ENCODE data around the gene ZWINT. TPM values are rescaled to one million over a fixed set of nuclear protein-coding genes. Genes with fewer than 3 reads are reported as not detected.

Gene ZWINT
- total and polyA plus RNA-seq, 2 of the 4 experiments (the other 2 are of a cell fraction), result 47.3 to 52.0 TPM

- in situ Hi-C loops (cut with MboI; ENCODE audit: low sequenced_read_pairs) (no loop called here), intact Hi-C loops (cut with micrococcal nuclease) (no loop called here), dilution Hi-C loops (cut with HindIII; ENCODE audit: low sequenced_read_pairs, unreplicated experiment) (no loop called here)
- TF ChIP-seq MAFK (IDR thresholded peaks at IDR 0.05; ENCODE audit: low read depth, low read length) (0 out of 2 replicates have a peak, but pooled peaks have one; percentile 38), RFX5 (IDR thresholded peaks at IDR 0.05; ENCODE audit: low read depth, low read length) (no peak), ELK1 (IDR thresholded peaks at IDR 0.05; ENCODE audit: borderline replicate concordance, low read depth, low read length) (no peak), RCOR1 (IDR thresholded peaks at IDR 0.05; ENCODE audit: insufficient replicate concordance, low read length) (no peak), POLR2A (IDR thresholded peaks at IDR 0.05; ENCODE audit: low read depth, low read length) (no peak)
- H3K27ac ChIP-seq (ENCODE audit: insufficient read depth, low read length), result no peak overlapping the region
- no peaks in the 10 kb centered on the region for H3K79me1 ChIP-seq (ENCODE audit: low read depth in 1 of 2, low read length in 2 of 2)
- no peak for ATAC-seq (ENCODE audit: low read depth)
- no TSS peak for BruUV-seq (replicated peaks)
- H3K27me3 ChIP-seq (ENCODE audit: control insufficient read depth, insufficient read depth, low read length), result no peaks in the 10 kb centered on the region
- no peaks in the 10 kb centered on the region for H4K20me1 ChIP-seq (ENCODE audit: insufficient read depth, low read length)
- DNase-seq, result no peak
- H2AK5ac ChIP-seq (ENCODE audit: low read depth, low read length), result no peak overlapping the region
- H2BK120ac ChIP-seq (ENCODE audit: low read depth, low read length), result no peak overlapping the region
- H2BK15ac ChIP-seq (ENCODE audit: low read depth, low read length), result no peak overlapping the region
- H3K56ac ChIP-seq (ENCODE audit: extremely low read depth, insufficient read depth, low read length), result no peak overlapping the region
- no peak overlapping the region for H2BK5ac ChIP-seq (ENCODE audit: low read depth, low read length, poor library complexity, severe bottlenecking)
- H3K23ac ChIP-seq (ENCODE audit: low read depth, low read length), result no peak overlapping the region
- POLR2A ChIA-PET (ENCODE audit: unreplicated experiment), result no interaction called here
- CTCF ChIA-PET, result no interaction called here
- no peak overlapping the region for H4K91ac ChIP-seq (ENCODE audit: insufficient read depth, low read depth, low read length)
- no peak overlapping the region for H3K14ac ChIP-seq (replicated peaks; ENCODE audit: low read depth, low read length)
- no peaks in the 10 kb centered on the region for H3K9me1 ChIP-seq (ENCODE audit: insufficient read depth, low read length)
- no peak overlapping the region for H3K4me3 ChIP-seq (ENCODE audit: insufficient read depth, low read depth, low read length)
- no peak overlapping the region for H2BK20ac ChIP-seq (ENCODE audit: low read depth, low read length)
- WGBS, 2 experiments (ENCODE audit: extremely low coverage in 2 of 2, insufficient read length in 1 of 2), result no CpG with 5 or more reads among the region's 1 CpG
- no peak overlapping the region for H4K5ac ChIP-seq (ENCODE audit: low read depth, low read length)
- H3K9ac ChIP-seq (ENCODE audit: low read depth, low read length), result no peak overlapping the region
- H3K18ac ChIP-seq (ENCODE audit: low read depth, low read length), result no peak overlapping the region
- no peak overlapping the region for H4K8ac ChIP-seq (ENCODE audit: low read depth in 2 of 2, low read length in 2 of 2)
- no peak overlapping the region for H2AFZ ChIP-seq (replicated peaks; ENCODE audit: low read length, poor library complexity)
- H3K36me3 ChIP-seq (ENCODE audit: control insufficient read depth, insufficient read depth, low read length), result no peaks in the 10 kb centered on the region
- no peak overlapping the region for H3K4ac ChIP-seq (ENCODE audit: low read depth, low read length)
- H3K4me1 ChIP-seq (ENCODE audit: control insufficient read depth, insufficient read depth, low read length), result no peaks in the 10 kb centered on the region
- no peak overlapping the region for H2AK9ac ChIP-seq (replicated peaks; ENCODE audit: low read depth, low read length, poor library complexity)
- H3K9me3 ChIP-seq (ENCODE audit: control insufficient read depth, insufficient read depth, low read length), result peaks cover 3% of the 10 kb centered on the region; the same call in 1 of the 2 replicates
- H3K4me2 ChIP-seq (ENCODE audit: low read depth, low read length), result no peak overlapping the region
These were observed 19.4 kb downstream of the ZWINT start for GRCh38 chr10:56341612-56342011.

All from IMR-90 (cell line).